Fibroblast of the aortic adventitia (primary cell): ENCODE data around the gene GCFC2. TPM values are rescaled to one million over a fixed set of nuclear protein-coding genes. Genes with fewer than 3 reads are reported as not detected.

Source experiments
- DNase-seq: peaks from one replicate; pipeline ENCODE4 v3.0.0-alpha.2; 2010; ENCODE audit warnings: low read depth
- H3K4me3 ChIP-seq: 2 replicates; pipeline ENCODE4 v1.5.1; 2011; ENCODE audit warnings: low read depth, mild to moderate bottlenecking, control low read depth, low read length, moderate library complexity
- CTCF ChIP-seq: IDR thresholded peaks from 2 replicates; pipeline ENCODE4 v1.5.1; 2011; ENCODE audit warnings: mild to moderate bottlenecking, low read length, control low read depth, inconsistent platforms; ENCODE audit not compliant: insufficient read depth
- small RNA-seq: library from RNA; depleted of rRNA; stranded (forward); fragments of <200 nt; gene quantifications from one replicate; pipeline ENCODE3, GENCODE V24; 2012
- total RNA-seq: library from RNA; depleted of rRNA; stranded (reverse); fragments of >200 nt; gene quantifications from 2 replicates; pipeline ENCODE4 v1.2.3, GENCODE V29; 2012; ENCODE audit warnings: low replicate concordance

GCFC2 gene
- total RNA-seq, 1 donor = 29.5 TPM

- no peak for DNase-seq
- no peak for TF ChIP-seq CTCF
These were observed 97.9 kb downstream of the GCFC2 start for GRCh38 chr2:75612862-75613243.

More at GRCh38 chr2:75612862-75613243, 97.9 kb downstream of the GCFC2 start:
- H3K4me3 ChIP-seq = no peak overlapping the region

Small RNA genes lying within 50 kb of the gene (small RNA-seq; reads per million reads assigned to genes)
- gene RF00012 = not detected

Other genes with a start within 250 kb of the GCFC2 start
- gene EVA1A, start 150.0 kb downstream of the GCFC2 start, total RNA-seq = 25.2 and 28.1 TPM in 2 replicates
- gene MRPL19, start 64.1 kb downstream of the GCFC2 start, total RNA-seq = 38.0 and 150 TPM in 2 replicates